Measurements from ENCODE around the gene FGF2. TPM values are rescaled to one million over a fixed set of nuclear protein-coding genes. Genes with fewer than 3 reads are reported as not detected.

Gene FGF2
- total RNA-seq, 1 donor, result 86.5 TPM

DNA sequence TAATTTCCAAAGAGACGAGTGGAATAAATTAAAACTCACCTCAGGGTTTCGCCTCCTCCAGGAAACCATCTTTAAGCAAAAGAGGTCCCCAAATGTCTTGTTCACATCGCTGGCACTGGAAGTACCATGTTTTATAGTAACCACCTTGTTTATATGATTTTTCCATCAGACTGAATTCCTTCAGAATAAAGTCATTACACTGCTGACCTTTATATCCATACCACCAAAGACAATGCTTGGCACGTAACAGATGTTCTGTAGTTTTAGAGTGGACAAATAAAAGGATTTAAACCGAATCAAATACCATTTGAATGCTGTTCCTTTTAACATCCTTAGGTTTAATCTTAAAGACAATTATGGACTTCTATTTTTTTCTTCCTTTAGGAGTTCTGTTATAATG lies 91.1 kb downstream of the FGF2 start:
- no peak overlapping the region for H3K4me3 ChIP-seq (ENCODE audit: insufficient read depth, low read length)
- DNase-seq (ENCODE audit: insufficient read length, low spot score, missing footprints), result peak; percentile 72
- peak overlapping the region; percentile 44 for H3K27ac ChIP-seq (ENCODE audit: low read depth, low read length)
- H3K27me3 ChIP-seq (ENCODE audit: insufficient read depth, low read length), result no peaks in the 10 kb centered on the region
- H2AFZ ChIP-seq (ENCODE audit: low read length), result no peak overlapping the region
- TF ChIP-seq, protein P1, sequence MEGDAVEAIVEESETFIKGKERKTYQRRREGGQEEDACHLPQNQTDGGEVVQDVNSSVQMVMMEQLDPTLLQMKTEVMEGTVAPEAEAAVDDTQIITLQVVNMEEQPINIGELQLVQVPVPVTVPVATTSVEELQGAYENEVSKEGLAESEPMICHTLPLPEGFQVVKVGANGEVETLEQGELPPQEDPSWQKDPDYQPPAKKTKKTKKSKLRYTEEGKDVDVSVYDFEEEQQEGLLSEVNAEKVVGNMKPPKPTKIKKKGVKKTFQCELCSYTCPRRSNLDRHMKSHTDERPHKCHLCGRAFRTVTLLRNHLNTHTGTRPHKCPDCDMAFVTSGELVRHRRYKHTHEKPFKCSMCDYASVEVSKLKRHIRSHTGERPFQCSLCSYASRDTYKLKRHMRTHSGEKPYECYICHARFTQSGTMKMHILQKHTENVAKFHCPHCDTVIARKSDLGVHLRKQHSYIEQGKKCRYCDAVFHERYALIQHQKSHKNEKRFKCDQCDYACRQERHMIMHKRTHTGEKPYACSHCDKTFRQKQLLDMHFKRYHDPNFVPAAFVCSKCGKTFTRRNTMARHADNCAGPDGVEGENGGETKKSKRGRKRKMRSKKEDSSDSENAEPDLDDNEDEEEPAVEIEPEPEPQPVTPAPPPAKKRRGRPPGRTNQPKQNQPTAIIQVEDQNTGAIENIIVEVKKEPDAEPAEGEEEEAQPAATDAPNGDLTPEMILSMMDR (IDR thresholded peaks at IDR 0.05; ENCODE audit: extremely low read depth, low read depth, low read length), result no peak
- H3K79me2 ChIP-seq (ENCODE audit: insufficient read depth, low read length), result peaks cover 28% of the 10 kb centered on the region
- H3K9me3 ChIP-seq (ENCODE audit: low read depth, low read length), result no peaks in the 10 kb centered on the region
- H3K36me3 ChIP-seq (ENCODE audit: insufficient read depth, low read length), result no peaks in the 10 kb centered on the region
- H3K4me1 ChIP-seq (ENCODE audit: insufficient read depth, low read length), result peaks cover 34% of the 10 kb centered on the region
- H3K4me2 ChIP-seq (ENCODE audit: insufficient read depth, low read length), result no peak overlapping the region
- H4K20me1 ChIP-seq (ENCODE audit: insufficient read depth, low read length), result no peaks in the 10 kb centered on the region

DNA sequence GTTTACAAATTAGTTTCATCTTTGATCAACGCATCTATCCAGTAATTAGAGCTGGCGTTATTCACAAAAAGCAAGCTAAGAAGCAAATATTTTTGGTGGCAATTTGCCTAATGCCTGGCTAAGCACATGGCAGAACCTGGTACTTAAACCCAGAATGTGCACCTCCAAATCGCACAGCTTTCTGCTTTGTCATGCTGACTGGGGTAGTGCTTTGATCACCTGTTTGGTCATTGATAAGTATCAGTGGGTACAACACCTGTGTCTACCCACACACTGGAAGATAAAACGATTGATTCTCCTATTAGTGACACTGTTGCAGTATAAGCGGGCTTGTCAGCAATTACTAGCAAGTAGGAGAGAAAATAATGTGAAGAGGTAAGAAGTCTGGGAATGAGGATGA lies 93.8 kb downstream of the FGF2 start:
- TF ChIP-seq, protein P1 (IDR thresholded peaks at IDR 0.05; ENCODE audit: extremely low read depth, low read depth, low read length), result no peak
- Histone ChIP-seq H2AFZ (ENCODE audit: low read length) (no peak overlapping the region), H3K27me3 (ENCODE audit: insufficient read depth, low read length) (no peaks in the 10 kb centered on the region), H3K36me3 (ENCODE audit: insufficient read depth, low read length) (no peaks in the 10 kb centered on the region), H3K79me2 (ENCODE audit: insufficient read depth, low read length) (peaks cover 51% of the 10 kb centered on the region), H3K4me2 (ENCODE audit: insufficient read depth, low read length) (no peak overlapping the region), H4K20me1 (ENCODE audit: insufficient read depth, low read length) (no peaks in the 10 kb centered on the region), H3K9me3 (ENCODE audit: low read depth, low read length) (no peaks in the 10 kb centered on the region), H3K4me1 (ENCODE audit: insufficient read depth, low read length) (peaks cover 24% of the 10 kb centered on the region), H3K27ac (ENCODE audit: low read depth, low read length) (no peak overlapping the region), H3K4me3 (ENCODE audit: insufficient read depth, low read length) (no peak overlapping the region)
- DNase-seq (ENCODE audit: insufficient read length, low spot score, missing footprints), result no peak

DNA sequence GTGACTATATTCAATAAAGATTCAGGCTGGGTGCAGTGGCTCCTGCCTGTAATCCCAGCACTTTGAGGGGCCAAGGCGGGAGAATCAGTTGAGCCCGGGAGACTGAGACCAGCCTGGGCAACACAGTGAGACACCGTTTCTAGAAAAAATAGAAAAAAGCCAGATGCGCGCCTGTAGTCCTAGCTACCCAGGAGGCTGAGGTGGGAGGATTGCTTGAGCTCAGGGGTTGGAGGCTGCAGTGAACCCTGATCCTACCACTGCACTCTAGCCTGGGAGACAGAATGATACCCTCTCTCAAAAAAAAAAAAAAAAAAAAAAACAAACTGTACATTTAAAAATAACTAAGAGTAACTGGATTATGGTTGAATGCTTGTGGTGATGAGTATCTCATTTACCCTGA lies 94.7 kb downstream of the FGF2 start:
- Histone ChIP-seq H3K9me3 (ENCODE audit: low read depth, low read length) (no peaks in the 10 kb centered on the region), H3K27ac (ENCODE audit: low read depth, low read length) (peak overlapping the region; percentile 76), H2AFZ (ENCODE audit: low read length) (no peak overlapping the region), H3K4me3 (ENCODE audit: insufficient read depth, low read length) (peak overlapping the region; percentile 79), H3K4me2 (ENCODE audit: insufficient read depth, low read length) (peak overlapping the region; percentile 85), H3K36me3 (ENCODE audit: insufficient read depth, low read length) (no peaks in the 10 kb centered on the region), H4K20me1 (ENCODE audit: insufficient read depth, low read length) (no peaks in the 10 kb centered on the region), H3K27me3 (ENCODE audit: insufficient read depth, low read length) (no peaks in the 10 kb centered on the region), H3K4me1 (ENCODE audit: insufficient read depth, low read length) (peaks cover 24% of the 10 kb centered on the region), H3K79me2 (ENCODE audit: insufficient read depth, low read length) (peaks cover 59% of the 10 kb centered on the region)
- DNase-seq (ENCODE audit: insufficient read length, low spot score, missing footprints), result no peak
- TF ChIP-seq, protein P1 (IDR thresholded peaks at IDR 0.05; ENCODE audit: extremely low read depth, low read depth, low read length), result no peak

DNA sequence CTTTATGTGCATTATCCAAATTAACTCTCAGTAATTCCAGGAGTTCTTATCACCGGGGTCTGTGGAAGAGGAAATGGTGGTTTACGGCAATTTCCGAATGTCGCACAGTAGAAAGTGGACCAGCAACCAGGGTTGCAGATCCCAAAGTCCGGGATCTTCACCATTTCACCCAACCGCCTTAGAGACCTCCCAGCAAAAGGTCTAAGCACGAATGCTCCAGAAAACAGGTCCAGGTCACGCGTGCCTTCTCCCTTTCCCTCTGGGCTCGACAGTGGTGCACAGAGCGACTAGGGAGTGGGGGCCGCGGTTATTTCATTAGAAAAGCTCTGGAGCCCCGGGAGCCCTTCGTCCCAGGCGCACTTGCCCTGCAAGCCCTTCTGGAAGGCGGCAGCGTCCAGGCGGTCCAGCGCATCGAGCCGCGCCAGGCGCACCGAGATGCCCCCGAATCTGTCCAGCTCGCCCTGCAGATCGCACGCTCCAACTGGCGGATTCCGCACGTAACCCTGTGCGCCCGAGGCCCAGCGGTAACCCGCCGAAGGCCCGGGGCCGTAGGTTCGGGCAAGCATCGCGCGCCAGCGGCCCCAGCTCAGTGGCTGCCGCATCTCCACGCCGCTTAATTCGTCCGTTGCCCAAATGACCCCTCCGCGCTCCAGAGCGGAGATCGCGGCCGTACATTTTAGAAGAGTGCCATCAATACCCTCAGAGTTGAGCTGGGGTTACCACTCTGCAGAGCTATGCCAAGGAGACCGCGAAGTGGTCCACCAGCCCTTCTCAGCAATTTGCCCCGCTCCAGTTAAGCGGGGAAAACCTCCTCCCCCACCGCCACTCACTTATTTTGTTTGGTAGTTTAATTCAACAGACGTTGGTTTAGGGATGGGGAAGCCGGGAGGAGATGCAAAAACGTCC lies 95.6 kb downstream of the FGF2 start, which contains the start of gene NUDT6:
Gene NUDT6, minus strand, starts transcription at position 627 of the 906 bp plus-strand sequence. Its CDS starts 25 bp downstream, at position 602.
- H3K4me2 ChIP-seq (ENCODE audit: insufficient read depth, low read length), result peak within 1 kb of the TSS; percentile 85
- H3K4me1 ChIP-seq (ENCODE audit: insufficient read depth, low read length), result peaks cover 24% of the 10 kb centered on the region
- peak within 1 kb of the TSS; percentile 84 for H2AFZ ChIP-seq (ENCODE audit: low read length)
- no peaks in the 10 kb centered on the region for H3K9me3 ChIP-seq (ENCODE audit: low read depth, low read length)
- no peaks in the 10 kb centered on the region for H3K36me3 ChIP-seq (ENCODE audit: insufficient read depth, low read length)
- peak within 1 kb of the TSS; percentile 79 for H3K4me3 ChIP-seq (ENCODE audit: insufficient read depth, low read length)
- DNase-seq (ENCODE audit: insufficient read length, low spot score, missing footprints), result peak; percentile 66
- TF ChIP-seq, protein P1 (IDR thresholded peaks at IDR 0.05; ENCODE audit: extremely low read depth, low read depth, low read length), result no peak
- H3K27ac ChIP-seq (ENCODE audit: low read depth, low read length), result peak within 1 kb of the TSS; percentile 76
- peaks cover 66% of the 10 kb centered on the region for H3K79me2 ChIP-seq (ENCODE audit: insufficient read depth, low read length)
- H3K27me3 ChIP-seq (ENCODE audit: insufficient read depth, low read length), result no peaks in the 10 kb centered on the region
- H4K20me1 ChIP-seq (ENCODE audit: insufficient read depth, low read length), result no peaks in the 10 kb centered on the region
